ENCODE measurements around the gene TRIM6.
"Not testable (repeated sequence)": the region's sequence is repeated elsewhere in the genome, so short reads cannot be mapped to it uniquely, and the experiment has no call there.

TRIM6 gene

DNA sequence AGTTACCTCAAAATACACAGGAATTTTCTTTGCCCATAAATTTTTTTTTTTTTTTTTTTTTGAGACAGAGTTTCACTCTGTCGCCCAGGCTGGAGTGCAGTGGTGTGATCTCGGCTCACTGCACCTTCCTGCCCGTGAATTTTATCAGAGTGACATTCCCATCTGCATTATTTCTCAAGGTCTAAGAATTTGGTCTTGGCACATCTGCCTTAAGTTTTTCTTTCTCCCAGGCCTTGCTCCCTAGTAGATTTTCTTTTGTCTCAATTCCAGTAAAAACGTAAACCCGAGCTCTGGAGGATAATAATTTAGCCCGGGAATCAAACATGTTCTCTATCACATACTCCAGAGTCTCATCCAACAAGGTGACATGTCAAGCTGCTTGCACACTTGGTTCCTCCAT, 12.4 kb downstream of the TRIM6 start:
- DNase-seq: no peak

DNA sequence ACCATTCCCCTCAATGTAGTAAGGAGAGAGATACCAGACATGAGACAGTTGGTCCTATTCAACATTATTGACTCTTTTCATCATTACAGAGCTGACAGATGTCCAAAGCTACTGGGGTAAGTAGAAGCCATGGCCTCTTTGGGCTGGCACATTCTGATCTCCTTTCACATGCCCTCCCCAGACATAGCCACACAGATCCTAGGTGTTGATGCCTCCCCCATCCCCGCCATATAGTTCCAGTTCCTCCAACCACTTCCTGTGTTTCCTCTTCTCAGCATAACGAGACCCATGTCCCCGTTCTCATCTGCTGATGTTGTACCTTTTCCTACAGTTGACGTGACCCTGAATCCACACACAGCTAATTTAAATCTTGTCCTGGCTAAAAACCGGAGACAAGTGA, 14.0 kb downstream of the TRIM6 start:
- DNase-seq: no peak

DNA sequence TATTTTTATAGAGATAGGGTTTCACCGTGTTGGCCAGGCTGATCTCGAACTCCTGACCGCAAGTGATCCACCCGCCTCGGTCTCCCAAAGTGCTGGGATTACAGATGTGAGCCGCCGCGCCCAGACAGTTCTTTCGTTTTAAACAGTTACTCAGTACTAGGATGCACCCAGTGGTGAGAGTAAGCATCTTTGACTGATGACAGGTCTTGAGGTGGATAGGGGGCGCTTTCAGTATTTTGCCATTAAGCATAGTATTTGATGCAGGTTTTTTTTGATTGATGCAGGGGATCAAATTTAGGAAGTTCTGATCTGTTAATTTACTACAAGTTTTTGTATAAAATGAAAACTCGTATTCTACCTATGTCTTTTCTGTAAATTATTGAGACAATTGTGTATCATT, 15.2 kb downstream of the TRIM6 start:
- DNase-seq: no peak

DNA sequence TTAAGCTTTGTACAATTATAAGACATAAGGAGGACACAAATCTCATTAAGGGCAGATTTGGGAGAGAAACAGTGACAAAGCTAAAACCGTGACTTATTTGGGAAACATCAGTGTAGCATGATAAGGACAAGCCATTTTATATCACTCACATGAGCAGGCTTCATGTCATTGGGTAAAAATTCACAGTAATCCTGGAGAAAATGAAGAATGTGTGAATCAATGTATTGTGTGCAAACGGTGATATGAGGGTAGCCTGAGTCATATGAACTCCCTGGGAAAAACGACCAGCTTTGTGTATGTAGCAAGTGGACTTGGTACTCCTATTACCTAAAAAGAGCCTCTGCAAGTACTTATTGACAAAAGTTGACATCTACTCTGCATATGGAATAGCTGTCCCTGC, 22.4 kb downstream of the TRIM6 start:
- no peak for DNase-seq

DNA sequence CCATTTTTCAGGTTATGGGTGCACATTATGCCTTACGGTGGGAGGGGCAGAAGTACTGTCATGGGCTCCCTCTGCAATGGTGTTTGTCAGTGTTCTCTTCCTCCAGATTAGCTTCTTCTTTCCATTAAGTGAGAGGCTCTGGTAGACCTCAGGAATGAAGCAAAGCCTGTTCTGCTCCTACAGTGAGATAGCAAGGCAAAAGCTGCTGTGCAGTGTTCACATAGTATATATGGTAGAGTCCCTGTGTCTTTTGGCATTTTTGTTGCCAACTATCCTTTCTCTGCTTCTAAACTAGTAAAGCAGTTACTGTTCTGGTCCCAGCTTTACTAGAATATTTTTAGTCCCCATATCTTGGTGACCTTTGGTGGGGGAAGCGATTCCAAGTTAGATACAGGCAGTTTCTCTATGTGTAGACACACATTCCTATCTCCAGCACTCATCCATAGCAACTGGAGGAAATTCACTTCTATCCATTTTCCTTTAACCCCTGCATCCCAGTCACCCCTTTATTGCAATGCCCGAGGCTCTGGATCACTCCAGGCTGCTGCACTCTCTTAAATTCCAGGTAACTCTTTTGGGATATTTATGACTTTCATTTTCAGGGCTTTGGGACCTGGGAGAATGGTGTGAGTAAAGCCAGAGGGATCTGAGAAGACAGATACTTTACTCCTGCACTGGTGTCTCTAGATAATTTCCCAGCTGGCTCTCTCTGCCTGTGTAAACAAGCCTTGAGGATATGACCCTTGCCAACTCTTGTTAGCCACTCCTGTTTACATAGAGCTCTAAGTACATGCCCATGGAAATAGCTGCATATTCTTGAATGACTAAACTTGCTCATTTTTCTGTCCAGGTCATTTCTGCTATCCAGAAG, 24.4 kb downstream of the TRIM6 start:
- no peak for DNase-seq

DNA sequence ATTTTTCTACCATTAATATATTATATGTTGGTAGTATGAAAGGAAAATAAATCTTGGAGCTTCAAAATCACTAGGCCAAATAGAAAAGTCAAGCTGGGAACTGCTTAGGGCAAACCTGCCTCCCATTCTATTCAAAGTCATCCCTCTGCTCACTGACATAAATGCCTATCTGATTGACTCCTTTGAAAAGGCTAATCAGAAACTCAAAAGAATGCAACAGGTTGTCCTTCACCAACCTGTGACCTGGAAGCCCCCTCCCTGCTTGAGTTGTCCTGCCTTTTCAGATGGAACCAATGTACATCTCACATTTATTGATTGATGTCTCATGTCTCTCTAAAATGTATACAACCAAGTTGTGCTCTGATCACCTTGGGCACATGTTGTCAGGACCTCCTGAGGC, 25.1 kb downstream of the TRIM6 start:
- DNase-seq: no peak

- no peak for DNase-seq
Observed at GRCh38 chr11:5622802-5623201, 26.4 kb downstream of the TRIM6 start.

DNA sequence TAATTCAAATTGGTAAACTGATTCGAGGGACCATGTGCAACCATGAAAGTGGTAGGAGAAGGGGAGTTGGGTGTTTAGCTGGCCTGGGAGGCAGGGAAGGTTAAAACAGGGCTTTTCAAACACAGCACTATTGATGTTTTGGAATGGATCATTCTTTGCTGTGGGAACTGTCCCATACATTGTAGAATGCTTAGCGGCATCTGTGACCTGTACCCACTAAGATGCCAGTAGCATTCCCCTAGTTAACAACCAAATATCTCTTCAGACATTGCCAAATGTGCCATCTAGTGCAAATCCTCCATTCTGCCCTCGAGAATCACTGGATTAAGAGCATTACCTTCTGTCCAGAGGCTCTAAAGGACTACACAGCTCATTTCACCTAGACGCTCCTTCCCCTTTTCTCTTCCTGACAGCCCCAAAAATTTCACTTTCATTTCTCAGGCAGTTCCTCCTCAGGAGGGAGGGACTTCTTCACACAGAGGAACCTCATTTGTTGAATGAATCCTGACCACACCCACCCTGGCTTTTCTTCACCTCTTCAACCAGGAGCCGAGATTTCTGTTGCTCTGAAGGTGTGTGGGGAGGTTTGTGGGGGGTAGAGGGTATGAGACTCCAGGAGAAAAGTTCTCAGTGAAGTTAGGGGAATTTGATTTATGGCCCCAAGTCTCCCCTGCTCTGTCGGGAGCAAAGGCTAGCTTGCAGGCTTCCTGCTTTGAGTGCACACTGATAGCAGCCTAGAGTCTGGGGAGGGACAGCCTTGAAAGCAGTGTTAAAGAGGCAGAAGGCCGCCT, 28.2 kb downstream of the TRIM6 start, which contains the start of gene TRIM34:
TRIM34 (plus strand) TSS at position 513 of the 791 bp plus-strand sequence. CDS start 7,331 bp downstream, outside the sequence.
- DNase-seq: no peak

GRCh38 chr11:5625281-5625680, 28.8 kb downstream of the TRIM6 start:
- DNase-seq: no peak

GRCh38 chr11:5626196-5626595, 29.8 kb downstream of the TRIM6 start:
- DNase-seq: no peak

- no peak for DNase-seq
Observed at GRCh38 chr11:5631417-5631816, 35.0 kb downstream of the TRIM6 start.

DNA sequence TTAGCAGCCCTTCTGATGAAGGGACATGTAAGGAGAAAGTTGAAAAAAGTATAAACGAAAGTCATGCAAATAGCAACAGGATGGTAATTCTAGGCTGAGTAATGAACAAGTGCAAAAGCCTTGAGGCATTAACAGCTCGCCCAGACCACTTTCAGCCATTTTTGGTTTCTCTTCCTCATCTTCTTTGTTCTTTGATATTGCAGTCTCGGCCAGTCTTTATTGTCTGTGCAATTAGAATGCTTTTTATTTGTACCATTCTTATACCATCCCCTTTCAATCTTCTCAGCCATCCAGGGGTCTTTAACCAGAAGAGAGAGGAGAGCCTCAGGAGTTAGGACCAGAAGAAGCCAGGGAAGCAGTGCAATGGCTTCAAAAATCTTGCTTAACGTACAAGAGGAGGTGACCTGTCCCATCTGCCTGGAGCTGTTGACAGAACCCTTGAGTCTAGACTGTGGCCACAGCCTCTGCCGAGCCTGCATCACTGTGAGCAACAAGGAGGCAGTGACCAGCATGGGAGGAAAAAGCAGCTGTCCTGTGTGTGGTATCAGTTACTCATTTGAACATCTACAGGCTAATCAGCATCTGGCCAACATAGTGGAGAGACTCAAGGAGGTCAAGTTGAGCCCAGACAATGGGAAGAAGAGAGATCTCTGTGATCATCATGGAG, 35.7 kb downstream of the TRIM6 start:
- DNase-seq: no peak

DNA sequence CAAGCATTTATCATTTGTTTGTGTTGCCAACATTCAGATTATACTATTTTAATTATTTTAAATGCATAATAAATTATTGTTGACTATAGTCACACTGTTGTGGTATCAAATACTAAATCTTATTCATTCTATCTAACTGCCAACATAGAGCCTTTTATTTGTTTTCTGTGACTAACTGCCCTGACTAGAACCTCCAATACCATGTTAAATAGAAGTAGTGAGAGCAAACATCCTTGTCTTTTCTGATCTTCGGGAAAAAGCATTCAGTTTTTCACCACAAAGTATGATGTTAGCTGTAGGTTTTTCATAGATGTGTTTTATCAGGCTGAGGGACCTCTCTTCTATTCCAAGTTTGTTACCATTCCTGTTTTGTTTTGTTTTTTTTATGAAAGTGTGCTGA, 43.5 kb downstream of the TRIM6 start:
- no peak for DNase-seq

- no peak for DNase-seq
Observed at GRCh38 chr11:5643585-5643984, 47.1 kb downstream of the TRIM6 start.

DNA sequence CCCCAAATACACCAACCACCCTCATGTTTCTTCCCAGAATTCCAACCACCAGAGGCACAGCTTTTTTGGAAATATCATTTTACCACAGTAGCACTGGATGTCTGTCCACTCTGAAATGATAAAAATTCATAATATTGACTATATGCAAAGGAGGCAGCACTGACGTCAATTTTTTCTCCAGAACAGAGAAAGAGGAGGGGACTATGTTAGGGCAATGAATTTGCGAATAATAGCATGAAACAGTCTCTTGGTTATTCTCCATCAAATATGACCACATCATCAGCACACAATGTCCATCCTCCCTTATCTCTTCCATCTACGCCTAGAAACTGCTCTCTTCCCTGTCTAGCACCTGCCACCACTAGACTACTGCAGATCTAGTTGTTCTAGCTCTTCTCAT, 49.7 kb downstream of the TRIM6 start:
- no peak for DNase-seq

- no peak for DNase-seq
Observed at GRCh38 chr11:5655474-5655873, 59.0 kb downstream of the TRIM6 start.

DNA sequence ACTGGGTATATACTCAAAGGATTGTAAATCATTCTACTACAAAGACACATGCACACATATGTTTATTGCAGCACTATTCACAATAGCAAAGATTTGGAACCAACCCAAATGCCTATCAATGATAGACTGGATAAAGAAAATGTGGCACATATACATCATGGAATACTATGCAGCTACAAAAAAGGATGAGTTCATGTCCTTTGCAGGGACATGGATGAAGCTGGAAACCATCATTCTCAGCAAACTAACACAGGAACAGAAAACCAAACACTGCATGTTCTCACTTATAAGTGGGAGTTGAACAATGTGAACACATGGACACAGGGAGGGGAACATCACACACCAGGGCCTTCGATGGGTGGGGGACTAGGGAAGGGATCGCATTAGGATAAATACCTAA, 60.5 kb downstream of the TRIM6 start:
- DNase-seq: not testable (repeated sequence)

GRCh38 chr11:5658318-5658717, 61.9 kb downstream of the TRIM6 start:
- DNase-seq: no peak

Data from NCI-H1694 (cell line).